ENCODE results near the gene SUGCT.

DNA sequence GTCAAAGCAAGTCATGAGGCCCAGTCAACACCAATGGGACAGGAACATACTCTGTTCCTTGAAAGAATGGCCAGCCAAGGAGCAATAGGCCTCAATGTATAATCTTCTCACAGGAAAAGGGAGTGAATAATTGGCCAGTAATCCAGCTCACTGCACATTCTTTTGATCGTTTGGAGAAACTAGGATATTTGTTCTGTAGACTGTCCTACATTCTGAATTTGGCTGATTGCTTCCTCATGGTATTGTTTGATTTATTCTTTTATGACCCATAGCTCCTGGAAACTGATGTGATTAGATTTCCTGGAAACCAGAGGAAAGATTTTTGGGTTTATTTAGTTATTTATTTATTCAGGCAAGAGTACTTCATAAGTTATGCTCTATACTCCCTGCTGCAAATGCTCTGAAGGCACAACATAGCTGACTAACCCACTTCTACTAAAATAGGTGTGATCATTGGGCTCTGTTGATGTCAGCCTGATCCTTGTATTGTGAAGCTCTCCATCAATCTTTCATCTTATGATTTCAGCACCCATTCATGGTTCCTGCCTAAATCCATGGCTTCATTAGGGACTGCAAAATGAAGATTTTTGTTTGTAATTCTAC lies 745.2 kb downstream of the SUGCT start:
- TF ChIP-seq BCL11A (tag by site-specific recombination; IDR thresholded peaks at IDR 0.05; ENCODE audit: low read depth) (no peak), TRIM28 (IDR thresholded peaks at IDR 0.05; ENCODE audit: borderline replicate concordance, low read length) (no peak), ZNF76 (tag by site-specific recombination; IDR thresholded peaks at IDR 0.05; ENCODE audit: borderline replicate concordance, low read depth) (no peak), ZNF585B (tag by site-specific recombination; IDR thresholded peaks at IDR 0.05) (no peak), ZNF626 (tag by site-specific recombination; IDR thresholded peaks at IDR 0.05) (no peak), REPIN1 (tag by site-specific recombination; IDR thresholded peaks at IDR 0.05; ENCODE audit: low read depth) (no peak), MYNN (tag by site-specific recombination; IDR thresholded peaks at IDR 0.05; ENCODE audit: borderline replicate concordance) (no peak)
- TF ChIP-seq, protein P1, sequence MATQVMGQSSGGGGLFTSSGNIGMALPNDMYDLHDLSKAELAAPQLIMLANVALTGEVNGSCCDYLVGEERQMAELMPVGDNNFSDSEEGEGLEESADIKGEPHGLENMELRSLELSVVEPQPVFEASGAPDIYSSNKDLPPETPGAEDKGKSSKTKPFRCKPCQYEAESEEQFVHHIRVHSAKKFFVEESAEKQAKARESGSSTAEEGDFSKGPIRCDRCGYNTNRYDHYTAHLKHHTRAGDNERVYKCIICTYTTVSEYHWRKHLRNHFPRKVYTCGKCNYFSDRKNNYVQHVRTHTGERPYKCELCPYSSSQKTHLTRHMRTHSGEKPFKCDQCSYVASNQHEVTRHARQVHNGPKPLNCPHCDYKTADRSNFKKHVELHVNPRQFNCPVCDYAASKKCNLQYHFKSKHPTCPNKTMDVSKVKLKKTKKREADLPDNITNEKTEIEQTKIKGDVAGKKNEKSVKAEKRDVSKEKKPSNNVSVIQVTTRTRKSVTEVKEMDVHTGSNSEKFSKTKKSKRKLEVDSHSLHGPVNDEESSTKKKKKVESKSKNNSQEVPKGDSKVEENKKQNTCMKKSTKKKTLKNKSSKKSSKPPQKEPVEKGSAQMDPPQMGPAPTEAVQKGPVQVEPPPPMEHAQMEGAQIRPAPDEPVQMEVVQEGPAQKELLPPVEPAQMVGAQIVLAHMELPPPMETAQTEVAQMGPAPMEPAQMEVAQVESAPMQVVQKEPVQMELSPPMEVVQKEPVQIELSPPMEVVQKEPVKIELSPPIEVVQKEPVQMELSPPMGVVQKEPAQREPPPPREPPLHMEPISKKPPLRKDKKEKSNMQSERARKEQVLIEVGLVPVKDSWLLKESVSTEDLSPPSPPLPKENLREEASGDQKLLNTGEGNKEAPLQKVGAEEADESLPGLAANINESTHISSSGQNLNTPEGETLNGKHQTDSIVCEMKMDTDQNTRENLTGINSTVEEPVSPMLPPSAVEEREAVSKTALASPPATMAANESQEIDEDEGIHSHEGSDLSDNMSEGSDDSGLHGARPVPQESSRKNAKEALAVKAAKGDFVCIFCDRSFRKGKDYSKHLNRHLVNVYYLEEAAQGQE (tag by site-specific recombination; IDR thresholded peaks at IDR 0.05), result no peak
- TF ChIP-seq, protein P2, sequence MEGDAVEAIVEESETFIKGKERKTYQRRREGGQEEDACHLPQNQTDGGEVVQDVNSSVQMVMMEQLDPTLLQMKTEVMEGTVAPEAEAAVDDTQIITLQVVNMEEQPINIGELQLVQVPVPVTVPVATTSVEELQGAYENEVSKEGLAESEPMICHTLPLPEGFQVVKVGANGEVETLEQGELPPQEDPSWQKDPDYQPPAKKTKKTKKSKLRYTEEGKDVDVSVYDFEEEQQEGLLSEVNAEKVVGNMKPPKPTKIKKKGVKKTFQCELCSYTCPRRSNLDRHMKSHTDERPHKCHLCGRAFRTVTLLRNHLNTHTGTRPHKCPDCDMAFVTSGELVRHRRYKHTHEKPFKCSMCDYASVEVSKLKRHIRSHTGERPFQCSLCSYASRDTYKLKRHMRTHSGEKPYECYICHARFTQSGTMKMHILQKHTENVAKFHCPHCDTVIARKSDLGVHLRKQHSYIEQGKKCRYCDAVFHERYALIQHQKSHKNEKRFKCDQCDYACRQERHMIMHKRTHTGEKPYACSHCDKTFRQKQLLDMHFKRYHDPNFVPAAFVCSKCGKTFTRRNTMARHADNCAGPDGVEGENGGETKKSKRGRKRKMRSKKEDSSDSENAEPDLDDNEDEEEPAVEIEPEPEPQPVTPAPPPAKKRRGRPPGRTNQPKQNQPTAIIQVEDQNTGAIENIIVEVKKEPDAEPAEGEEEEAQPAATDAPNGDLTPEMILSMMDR (tag by site-specific recombination; IDR thresholded peaks at IDR 0.05), result no peak
- TF ChIP-seq, protein P3, sequence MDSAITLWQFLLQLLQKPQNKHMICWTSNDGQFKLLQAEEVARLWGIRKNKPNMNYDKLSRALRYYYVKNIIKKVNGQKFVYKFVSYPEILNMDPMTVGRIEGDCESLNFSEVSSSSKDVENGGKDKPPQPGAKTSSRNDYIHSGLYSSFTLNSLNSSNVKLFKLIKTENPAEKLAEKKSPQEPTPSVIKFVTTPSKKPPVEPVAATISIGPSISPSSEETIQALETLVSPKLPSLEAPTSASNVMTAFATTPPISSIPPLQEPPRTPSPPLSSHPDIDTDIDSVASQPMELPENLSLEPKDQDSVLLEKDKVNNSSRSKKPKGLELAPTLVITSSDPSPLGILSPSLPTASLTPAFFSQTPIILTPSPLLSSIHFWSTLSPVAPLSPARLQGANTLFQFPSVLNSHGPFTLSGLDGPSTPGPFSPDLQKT (IDR thresholded peaks at IDR 0.05; ENCODE audit: borderline replicate concordance, low read depth, low read length), result no peak
- TF ChIP-seq, protein P4, sequence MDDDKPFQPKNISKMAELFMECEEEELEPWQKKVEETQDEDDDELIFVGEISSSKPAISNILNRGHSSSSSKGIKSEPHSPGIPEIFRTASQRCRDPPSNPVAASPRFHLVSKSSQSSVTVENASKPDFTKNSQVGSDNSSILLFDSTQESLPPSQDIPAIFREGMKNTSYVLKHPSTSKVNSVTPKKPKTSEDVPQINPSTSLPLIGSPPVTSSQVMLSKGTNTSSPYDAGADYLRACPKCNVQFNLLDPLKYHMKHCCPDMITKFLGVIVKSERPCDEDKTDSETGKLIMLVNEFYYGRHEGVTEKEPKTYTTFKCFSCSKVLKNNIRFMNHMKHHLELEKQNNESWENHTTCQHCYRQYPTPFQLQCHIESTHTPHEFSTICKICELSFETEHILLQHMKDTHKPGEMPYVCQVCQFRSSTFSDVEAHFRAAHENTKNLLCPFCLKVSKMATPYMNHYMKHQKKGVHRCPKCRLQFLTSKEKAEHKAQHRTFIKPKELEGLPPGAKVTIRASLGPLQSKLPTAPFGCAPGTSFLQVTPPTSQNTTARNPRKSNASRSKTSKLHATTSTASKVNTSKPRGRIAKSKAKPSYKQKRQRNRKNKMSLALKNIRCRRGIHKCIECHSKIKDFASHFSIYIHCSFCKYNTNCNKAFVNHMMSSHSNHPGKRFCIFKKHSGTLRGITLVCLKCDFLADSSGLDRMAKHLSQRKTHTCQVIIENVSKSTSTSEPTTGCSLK (tag by site-specific recombination; IDR thresholded peaks at IDR 0.05), result no peak

All from HEK293 (cell line).